ENCODE results near the gene INPP4B.

INPP4B gene

GRCh38 chr4:142741995-142742394 lies 104.1 kb downstream of the INPP4B start:
- DNase-seq (ENCODE audit: low read depth in 2 of 2): no peak

DNA sequence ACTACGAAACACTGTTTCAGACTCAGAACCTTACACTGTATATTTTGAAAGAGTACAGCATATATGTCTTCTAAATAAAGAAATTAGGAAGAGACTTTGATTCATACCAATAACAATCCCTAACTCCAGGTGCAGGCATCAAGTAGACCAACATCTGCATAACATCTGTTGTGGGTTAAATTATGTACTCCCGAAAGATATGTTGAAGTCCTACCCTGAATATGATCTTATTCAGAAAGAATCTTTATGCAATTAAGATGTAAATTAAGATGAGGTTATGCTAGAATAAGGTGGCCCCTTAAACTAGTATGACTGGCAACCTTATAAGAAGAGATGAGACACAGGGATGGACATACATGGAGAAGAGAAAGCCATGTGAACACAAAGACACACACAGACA lies 117.9 kb downstream of the INPP4B start:
- DNase-seq (ENCODE audit: low read depth in 2 of 2): no peak

DNA sequence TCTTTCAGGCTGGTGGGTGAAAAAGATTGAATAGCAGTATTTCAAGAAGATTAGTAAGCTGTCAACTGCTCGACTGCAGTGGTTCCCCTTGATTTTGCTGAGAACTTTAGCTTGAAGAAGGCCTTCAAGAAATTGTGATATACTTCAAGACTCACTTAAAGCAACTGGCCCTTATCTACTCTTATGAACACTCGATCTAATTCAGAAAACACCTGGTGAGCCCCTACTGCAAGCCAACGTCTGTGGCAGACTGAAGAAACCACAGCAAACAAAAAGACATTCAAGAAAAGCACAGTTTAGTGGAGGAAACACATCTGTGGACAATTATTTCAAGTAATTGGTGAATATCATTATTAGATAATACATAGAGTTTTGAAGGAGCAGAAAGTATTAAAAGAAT lies 119.0 kb downstream of the INPP4B start:
- no peak for DNase-seq (ENCODE audit: low read depth in 2 of 2)

DNA sequence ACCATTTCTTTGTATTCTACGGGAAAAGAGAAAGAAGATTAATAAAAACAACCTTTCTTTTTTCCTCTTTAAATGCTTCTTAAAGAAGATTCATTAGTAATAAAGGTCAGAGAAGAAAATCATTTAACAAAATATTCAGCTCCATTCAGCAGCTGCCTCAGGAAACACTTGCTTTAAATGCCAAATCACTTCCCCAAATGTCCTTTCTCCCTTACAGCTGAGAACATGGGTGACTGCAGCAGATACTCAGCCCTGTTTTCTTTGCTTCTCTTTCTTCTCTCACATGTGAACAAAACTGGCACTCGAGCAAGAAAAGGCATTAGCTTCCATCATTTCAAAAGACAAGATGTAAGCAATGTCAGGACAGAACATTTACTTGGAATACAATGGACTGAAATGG lies 120.2 kb downstream of the INPP4B start:
- no peak for DNase-seq (ENCODE audit: low read depth in 2 of 2)

DNA sequence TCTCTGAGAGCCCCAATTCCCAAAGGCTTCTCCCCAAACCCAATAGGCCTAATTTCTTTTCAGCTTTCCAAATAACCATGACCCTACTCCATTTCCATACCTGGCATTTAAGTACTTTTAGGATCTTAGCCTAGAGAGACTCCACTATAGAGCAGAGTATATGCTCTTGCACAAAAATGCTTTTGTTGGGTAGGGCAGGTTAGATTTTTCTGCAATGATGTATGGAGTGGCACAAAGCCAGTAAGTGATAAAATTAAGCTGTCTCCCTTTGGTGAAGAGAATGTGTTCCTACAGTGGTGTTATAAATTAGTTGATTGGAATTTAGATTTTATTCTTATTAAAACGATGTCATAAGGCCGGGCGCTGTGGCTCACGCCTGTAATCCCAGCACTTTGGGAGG lies 124.9 kb downstream of the INPP4B start:
- DNase-seq (ENCODE audit: low read depth in 2 of 2): no peak

DNA sequence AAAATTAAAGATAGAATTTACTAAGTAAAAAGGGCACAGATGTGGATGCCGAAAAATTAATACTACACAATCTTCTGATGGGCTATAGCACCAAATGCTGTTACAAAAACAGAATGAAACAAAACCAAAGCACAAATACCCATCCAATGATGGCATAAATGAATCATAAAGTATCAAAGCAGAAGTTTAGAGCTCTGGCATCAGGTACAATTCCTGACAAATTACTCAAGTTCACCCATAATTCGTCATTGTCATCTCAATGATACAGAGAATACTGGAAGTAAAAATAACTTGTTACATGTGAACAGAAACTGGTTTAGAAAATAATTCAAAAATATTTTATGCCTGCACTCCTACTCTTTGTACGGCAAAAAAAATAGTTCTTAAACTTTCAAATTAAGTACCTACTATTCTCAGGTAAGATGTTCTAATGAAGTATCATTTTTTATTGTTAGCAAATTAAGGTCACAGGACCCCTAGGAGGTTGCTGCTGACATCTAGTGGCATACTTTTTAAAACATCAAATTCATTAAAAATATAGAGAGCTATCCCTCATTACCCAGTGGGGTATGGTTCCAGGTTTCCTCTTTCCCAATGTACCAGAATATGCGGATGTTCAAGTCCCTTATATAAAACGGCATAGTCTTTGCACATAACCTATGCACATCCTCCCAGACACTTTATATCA lies 126.1 kb downstream of the INPP4B start:
- DNase-seq (ENCODE audit: low read depth in 2 of 2): no peak

GRCh38 chr4:142718981-142719380 lies 127.1 kb downstream of the INPP4B start:
- no peak for DNase-seq (ENCODE audit: low read depth in 2 of 2)

DNA sequence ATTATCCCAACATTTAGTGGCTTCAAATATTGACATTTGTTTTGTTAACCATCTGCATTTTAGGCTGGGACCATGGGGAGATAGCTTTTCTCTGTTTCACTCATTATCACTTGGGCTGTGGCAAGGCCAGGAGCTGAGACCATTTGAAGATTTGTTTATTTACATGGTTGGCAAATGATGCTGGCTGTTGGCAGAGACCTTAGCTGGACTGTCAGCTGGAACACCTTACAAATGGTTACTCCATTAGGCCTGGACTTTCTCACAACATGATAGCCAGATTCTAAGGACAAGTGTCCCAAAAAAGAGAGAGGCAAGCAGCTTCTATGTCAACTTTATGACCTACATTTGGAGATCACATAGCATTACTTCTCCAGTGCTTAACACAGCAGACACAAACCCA lies 130.4 kb downstream of the INPP4B start:
- DNase-seq (ENCODE audit: low read depth in 2 of 2): no peak

DNA sequence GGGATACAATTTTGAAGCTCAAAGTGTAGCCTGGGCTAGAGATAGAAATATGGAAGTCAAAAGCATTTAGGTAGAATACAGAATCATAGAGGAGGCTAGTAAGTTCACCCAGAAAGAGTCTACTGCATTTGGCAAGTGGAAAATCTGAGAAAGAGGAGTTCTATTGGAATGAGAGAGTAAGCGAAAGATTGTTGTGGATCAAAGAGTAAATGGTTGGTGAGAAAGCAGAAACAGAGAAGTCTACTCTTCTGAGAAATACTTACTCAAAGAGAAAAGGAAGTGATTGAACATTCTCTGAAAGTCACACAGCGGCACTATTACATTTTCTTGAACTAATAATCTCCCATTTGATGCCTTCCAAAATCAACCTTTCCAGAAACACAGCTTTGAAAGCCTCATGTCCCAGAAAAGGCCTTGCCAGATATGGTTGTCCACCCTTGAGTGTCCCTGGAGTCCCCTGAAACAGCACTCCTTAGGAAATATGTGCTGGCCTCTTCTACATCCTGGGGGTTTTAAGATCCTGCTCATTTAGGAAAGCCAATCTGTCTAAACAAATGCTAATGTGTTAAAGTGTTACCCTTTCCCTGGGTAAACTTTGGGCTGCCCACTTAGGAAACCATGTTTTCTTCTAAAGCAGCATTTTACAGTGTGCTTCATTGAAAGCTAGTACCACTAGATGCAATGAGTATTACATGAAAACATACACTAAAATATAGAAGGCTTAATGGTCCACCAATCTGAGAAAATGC lies 132.6 kb downstream of the INPP4B start:
- DNase-seq (ENCODE audit: low read depth in 2 of 2): no peak

DNA sequence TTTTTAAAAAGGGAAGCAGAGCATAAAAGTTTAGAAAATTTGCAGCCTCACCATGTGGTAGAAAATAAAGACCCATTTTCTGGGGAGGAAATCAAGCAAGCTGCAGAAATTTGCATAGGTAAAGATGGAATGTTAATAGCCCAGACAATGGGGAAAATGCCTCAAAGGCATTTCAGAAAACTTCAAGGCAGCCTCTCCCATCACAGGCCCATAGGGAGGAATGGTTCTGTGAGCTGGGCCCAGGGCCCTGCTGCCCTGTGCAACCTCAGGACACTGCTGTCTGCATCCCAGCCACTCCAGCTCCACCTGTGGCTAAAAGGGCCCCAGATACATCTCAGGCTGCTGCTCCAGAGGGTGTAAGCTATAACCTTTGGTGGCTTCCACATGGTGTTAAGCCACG lies 137.9 kb downstream of the INPP4B start:
- DNase-seq (ENCODE audit: low read depth in 2 of 2): no peak

DNA sequence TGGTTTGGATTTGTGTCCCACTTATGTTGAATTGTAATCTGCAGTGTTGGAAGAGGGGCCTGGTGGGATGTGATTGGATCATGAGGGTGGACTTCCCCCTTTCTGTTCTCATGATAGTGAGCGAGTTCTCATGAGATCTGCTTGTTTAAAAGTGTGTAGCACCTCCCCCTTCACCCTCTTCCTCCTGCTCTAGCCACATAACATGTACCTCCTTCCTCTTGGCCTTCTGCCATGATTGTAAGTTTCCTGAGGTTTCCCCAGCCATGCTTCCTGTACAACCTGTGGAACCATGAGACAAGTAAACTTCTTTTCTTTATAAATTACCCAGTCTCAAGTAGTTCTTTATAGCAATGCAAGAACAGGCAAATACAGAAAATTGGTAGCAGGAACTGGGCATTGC lies 138.7 kb downstream of the INPP4B start:
- no peak for DNase-seq (ENCODE audit: low read depth in 2 of 2)

DNA sequence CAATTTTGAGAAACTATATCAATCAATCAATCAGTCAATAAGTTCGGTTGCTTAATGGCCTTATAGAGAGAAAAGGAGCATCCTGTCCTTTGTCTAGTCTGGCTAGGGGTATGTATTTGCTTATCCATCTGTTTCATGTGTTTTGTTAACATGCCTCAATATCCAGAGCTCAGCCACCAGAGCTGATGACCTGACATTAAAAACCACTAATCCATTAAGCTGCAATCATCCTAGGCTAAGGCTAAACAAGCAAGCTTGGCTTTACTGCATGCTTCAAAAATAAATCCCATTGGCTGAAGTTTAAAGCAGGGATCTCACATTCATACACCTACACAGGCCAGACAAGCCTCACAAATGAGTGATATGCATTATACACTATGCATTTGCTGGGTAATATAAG lies 139.7 kb downstream of the INPP4B start:
- no peak for DNase-seq (ENCODE audit: low read depth in 2 of 2)

DNA sequence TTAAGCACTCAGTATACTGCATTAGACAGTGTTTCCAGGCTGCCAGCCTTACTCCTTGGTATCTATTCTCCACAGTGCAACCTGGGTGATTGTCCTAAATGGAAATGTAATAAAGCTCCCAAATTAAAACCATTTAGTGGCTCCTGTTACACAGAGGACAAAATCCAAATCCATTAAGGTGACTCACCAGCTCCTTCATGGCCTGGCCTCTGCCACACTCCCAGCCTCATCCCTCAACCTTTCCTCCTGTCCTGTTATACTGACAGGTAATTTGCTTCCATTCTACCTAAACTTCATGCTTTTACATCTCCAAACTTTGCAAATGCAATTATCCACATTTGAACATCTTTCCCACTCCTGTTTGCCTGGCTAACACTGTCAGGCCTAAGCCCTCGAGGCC lies 140.3 kb downstream of the INPP4B start:
- DNase-seq (ENCODE audit: low read depth in 2 of 2): no peak

DNA sequence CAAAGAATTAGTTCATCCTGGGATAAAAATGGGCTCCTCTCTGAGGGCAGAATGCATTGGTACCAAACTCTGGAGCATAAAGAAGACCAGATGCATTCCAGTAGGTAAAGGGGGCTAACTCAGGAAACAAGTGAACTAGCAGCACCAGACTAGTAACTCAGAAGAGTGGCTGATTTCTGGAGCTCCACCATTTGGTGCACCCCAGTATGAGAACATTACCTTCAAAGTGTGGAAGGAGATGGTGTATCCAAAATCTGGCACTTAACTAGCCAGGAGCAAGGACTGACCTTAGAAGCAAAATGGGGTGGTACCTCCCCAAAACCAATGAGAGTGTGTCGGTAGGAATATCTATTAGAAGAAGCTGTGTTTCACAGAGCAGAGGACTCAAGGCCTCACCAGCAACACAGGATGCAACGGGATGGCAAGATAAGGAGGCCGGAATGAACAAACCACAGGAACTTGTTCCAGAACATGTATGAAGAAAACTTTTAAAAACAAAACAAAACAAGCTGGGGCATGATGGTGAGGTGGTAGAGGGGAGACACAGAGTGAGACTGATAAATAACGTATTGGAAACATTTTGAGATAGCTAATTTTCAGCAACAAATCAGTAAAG lies 142.3 kb downstream of the INPP4B start:
- no peak for DNase-seq (ENCODE audit: low read depth in 2 of 2)

DNA sequence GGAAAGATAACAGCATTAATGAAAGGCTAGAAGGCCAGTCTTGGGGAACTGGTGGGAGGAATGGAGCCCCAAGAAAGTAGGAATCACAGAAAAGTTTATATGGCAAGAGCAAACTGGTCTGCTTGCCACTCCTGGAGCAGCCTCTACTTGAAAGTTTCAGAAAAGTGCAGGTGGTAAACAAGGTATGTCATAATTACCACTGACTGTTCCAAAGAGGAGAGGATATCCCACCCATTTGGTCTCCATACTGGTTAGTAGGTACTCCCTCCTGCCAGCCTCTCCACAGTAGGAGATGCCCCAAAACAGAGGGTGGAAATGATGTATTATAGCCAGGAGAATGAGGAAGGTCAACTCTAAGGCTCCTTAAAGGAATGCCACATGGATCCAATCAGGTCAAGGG lies 145.1 kb downstream of the INPP4B start:
- no peak for DNase-seq (ENCODE audit: low read depth in 2 of 2)

DNA sequence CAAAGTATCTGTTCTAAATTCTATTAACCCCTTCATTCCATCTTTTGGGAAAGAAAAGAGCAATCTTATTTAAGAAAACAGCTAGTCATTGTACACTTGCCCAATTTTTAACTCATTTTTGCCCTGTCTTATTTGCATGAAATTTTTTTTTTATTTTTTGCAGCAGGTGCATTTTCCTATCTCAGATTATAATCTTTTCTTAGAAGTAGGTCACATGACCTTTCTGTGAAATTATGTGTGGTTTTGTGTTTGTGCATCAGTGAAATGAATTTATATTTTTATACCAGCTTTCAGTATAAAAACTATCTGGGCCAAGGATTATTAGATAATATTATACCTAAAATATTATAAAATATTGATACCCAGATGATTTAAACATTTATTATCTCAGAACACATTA lies 145.6 kb downstream of the INPP4B start:
- no peak for DNase-seq (ENCODE audit: low read depth in 2 of 2)

DNA sequence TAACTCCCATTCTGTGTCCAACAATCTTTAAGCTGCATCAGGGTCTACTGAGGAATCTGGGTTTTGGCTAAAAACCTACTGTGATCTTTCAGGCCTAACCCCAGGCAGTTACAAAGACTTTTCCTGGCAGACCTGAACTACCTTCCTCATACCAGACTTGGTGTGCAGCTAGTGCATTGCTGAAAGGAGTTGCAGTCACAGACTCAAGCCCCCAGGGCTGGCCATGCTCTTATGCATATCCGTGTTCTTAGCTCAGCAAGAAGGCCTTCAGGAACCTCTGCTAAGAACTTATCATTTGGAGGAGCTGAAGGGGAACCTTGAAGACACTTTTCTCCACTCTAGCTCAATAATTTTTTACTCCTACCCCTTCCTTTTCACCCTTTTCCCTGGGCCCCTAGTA lies 147.5 kb downstream of the INPP4B start:
- DNase-seq (ENCODE audit: low read depth in 2 of 2): no peak

GRCh38 chr4:142697928-142698327 lies 148.2 kb downstream of the INPP4B start:
- no peak for DNase-seq (ENCODE audit: low read depth in 2 of 2)

DNA sequence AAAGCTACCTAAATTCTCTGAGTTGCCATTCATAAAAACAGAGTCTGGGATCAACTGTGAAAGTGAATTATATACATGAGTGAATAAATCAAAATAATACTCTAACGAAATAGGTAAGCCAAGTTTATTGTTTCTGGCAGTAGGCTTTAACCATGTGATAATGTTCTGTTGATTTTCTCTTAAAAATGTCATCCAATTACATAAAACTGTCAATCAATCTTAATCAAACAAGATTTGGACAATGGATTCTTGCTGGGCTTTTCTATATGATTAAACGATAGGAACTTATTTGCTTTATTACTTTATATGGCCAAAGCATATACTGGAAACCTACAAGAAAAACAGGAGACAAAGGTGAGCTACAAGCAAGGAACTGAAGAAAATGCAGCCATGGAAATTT lies 148.8 kb downstream of the INPP4B start:
- DNase-seq (ENCODE audit: low read depth in 2 of 2): no peak

DNA sequence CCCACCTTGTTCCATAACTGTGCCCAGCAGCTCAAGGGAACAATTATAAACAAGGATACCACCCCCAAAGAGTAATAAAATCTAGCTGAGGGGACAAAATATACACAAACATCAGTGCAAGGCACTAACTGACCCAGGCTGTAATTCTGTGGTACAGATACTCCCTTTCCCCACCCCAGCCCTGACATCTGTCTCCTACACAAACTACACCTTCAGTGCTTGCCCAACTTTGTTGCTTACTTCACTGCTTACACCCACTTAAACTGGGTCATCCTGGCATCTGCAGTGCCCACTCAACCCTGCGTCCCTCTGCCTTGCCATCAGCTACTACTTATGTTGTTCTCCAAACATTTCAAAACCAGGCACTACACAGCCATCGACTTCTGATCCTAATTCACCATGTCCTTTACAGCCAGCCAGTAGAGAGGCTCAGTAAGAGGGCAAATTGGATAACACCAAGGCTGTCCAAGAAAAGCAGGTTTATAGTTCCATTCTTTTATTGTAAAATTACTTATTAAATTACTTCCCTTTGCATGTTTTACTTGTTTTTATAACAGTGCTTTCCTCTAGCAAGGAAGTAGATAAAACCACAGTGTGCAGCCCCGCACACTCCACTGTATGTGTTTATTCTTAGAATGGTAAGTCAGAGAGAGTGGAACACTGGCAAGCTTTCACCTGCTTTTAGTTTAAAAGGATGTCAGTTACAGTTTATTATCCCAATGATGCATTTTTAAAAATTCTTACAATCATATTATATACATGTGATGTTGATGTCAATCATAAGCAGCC lies 149.6 kb downstream of the INPP4B start:
- DNase-seq (ENCODE audit: low read depth in 2 of 2): no peak

DNA sequence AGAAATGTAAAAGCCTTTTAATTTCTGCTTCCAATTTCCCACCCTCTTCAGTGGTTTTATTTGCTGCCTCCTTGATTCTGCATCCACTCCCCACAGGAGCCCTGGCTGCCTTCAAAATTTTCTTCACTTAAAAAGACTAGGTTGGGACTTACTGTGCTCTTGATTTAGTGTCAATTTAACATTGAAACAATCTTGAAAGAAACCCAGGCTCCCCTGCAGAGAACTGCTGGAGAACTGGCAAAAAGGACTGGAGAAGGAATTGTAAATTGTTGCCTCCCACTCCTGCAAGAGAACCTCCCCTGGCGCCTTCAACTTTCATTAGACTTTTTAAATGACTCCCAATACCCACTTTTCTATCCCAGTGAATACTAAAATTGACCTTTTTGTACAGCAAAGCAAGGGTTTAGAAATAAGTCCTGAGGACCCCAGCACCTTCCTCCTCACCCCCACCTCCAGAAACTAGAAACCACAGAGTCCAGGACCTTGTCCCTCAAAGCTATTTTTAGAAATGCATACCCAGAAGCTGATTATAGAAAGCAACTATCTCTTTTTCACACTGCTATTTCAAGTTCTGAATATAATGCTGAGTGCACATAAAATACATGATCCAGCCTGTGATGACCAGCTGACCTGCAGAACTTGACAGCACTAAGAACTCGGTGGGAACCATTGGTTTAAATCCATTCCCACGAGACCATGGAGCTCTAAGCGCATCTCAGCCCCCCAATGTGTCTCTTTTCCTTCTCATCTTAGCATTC lies 155.5 kb downstream of the INPP4B start:
- DNase-seq (ENCODE audit: low read depth in 2 of 2): no peak

All from activated CD4-positive, alpha-beta T cell treated with anti-CD3 and anti-CD28 coated beads for 24 hours (primary cell).